ENCODE measurements around the gene ANTXR1.

ANTXR1 gene

GRCh38 chr2:69181806-69182427 is 168.9 kb downstream of the ANTXR1 start:
- DNase-seq (ENCODE audit: low spot score), result no peak

GRCh38 chr2:69183659-69184058 is 170.7 kb downstream of the ANTXR1 start:
- no peak for DNase-seq (ENCODE audit: low spot score)

- no peak for DNase-seq (ENCODE audit: low spot score)
Measured at GRCh38 chr2:69184224-69184623, 171.2 kb downstream of the ANTXR1 start.

GRCh38 chr2:69185807-69186206 is 172.8 kb downstream of the ANTXR1 start:
- peak; percentile 27 for DNase-seq (ENCODE audit: low spot score)

- no peak for DNase-seq (ENCODE audit: low spot score)
Measured at GRCh38 chr2:69186614-69187013, 173.6 kb downstream of the ANTXR1 start.

GRCh38 chr2:69188182-69188900 is 175.4 kb downstream of the ANTXR1 start:
- no peak for DNase-seq (ENCODE audit: low spot score)

- no peak for DNase-seq (ENCODE audit: low spot score)
Measured at GRCh38 chr2:69190743-69191404, 177.9 kb downstream of the ANTXR1 start.

- no peak for DNase-seq (ENCODE audit: low spot score)
Measured at GRCh38 chr2:69191634-69192033, 178.7 kb downstream of the ANTXR1 start.

GRCh38 chr2:69192176-69192945 is 179.4 kb downstream of the ANTXR1 start:
- DNase-seq (ENCODE audit: low spot score), result no peak

- no peak for DNase-seq (ENCODE audit: low spot score)
Measured at GRCh38 chr2:69195706-69196105, 182.7 kb downstream of the ANTXR1 start.

- peak; percentile 27 for DNase-seq (ENCODE audit: low spot score)
Measured at GRCh38 chr2:69196327-69197117, 183.5 kb downstream of the ANTXR1 start.

- DNase-seq (ENCODE audit: low spot score), result no peak
Measured at GRCh38 chr2:69200107-69200520, 187.1 kb downstream of the ANTXR1 start.

GRCh38 chr2:69201259-69201658 is 188.3 kb downstream of the ANTXR1 start:
- DNase-seq (ENCODE audit: low spot score), result no peak

- DNase-seq (ENCODE audit: low spot score), result no peak
Measured at GRCh38 chr2:69202327-69202726, 189.3 kb downstream of the ANTXR1 start.

- DNase-seq (ENCODE audit: low spot score), result no peak
Measured at GRCh38 chr2:69203166-69203985, 190.4 kb downstream of the ANTXR1 start.

- no peak for DNase-seq (ENCODE audit: low spot score)
Measured at GRCh38 chr2:69204654-69205053, 191.7 kb downstream of the ANTXR1 start.

GRCh38 chr2:69205076-69205475 is 192.1 kb downstream of the ANTXR1 start:
- DNase-seq (ENCODE audit: low spot score), result no peak

- no peak for DNase-seq (ENCODE audit: low spot score)
Measured at GRCh38 chr2:69205491-69205890, 192.5 kb downstream of the ANTXR1 start.

- no peak for DNase-seq (ENCODE audit: low spot score)
Measured at GRCh38 chr2:69208023-69208595, 195.1 kb downstream of the ANTXR1 start.

- no peak for DNase-seq (ENCODE audit: low spot score)
Measured at GRCh38 chr2:69209482-69209881, 196.5 kb downstream of the ANTXR1 start.
